K562 (cell line): ENCODE measurements around the gene GET3. TPM values are rescaled to one million over a fixed set of nuclear protein-coding genes. Genes with fewer than 3 reads are reported as not detected.
A peak's percentile ranks its signal among the peaks of the same experiment; 100 is the strongest.

ENCODE experiments used
- ASH1L ChIP-seq: fragments of 450-650 bp; IDR thresholded peaks from 2 replicates; pipeline ENCODE4 v1.6.1; 2018; ENCODE audit warnings: borderline replicate concordance, mild to moderate bottlenecking, low read depth; ENCODE audit not compliant: partially characterized antibody
- CHD4 ChIP-seq: fragments of 200-600 bp; sonication (generic); IDR thresholded peaks from 3 replicates; pipeline ENCODE4 v1.6.1; 2012; ENCODE audit warnings: low read depth, mild to moderate bottlenecking, mixed read lengths, low read length, inconsistent platforms; ENCODE audit not compliant: insufficient read depth, insufficient replicate concordance, poor library complexity, severe bottlenecking
- CTBP1 ChIP-seq: fragments of 450-650 bp; IDR thresholded peaks from 2 replicates; pipeline ENCODE4 v1.6.1; 2016; ENCODE audit warnings: borderline replicate concordance
- CTCF ChIP-seq, 3 experiments: IDR thresholded peaks in 2 of 3; conservative IDR thresholded peaks in 1 of 3; 2 replicates each; pipeline ENCODE4 v1.5.1; 2011 to 2012; ENCODE audit warnings: low read length in 3 of 3, mild to moderate bottlenecking in 3 of 3, control low read depth in 2 of 3, improper control_type of control experiment in 1 of 3, inconsistent platforms in 1 of 3, low read depth in 1 of 3, mixed read lengths in 1 of 3, moderate library complexity in 1 of 3; ENCODE audit not compliant: insufficient read depth in 2 of 3
- HMBOX1 ChIP-seq: sonication (generic); IDR thresholded peaks from 2 replicates; pipeline ENCODE4 v1.6.1; 2016
- ID3 ChIP-seq, 2 experiments: fragments of 250-450 bp in 1 of 2; fragments of 450-650 bp in 1 of 2; sonication (Bioruptor Pico) in 1 of 2; IDR thresholded peaks; 2 replicates each; pipeline versions ENCODE4 v1.6.1 to v1.8.0; 2016 to 2021; ENCODE audit warnings: mild to moderate bottlenecking in 2 of 2, moderate library complexity in 2 of 2, missing compliant biosample characterization in 1 of 2, missing genetic modification characterization in 1 of 2
- MCM5 ChIP-seq: fragments of 450-650 bp; IDR thresholded peaks from 2 replicates; pipeline ENCODE4 v1.6.1; 2016; ENCODE audit warnings: low read depth
- PHF21A ChIP-seq: fragments of 450-650 bp; IDR thresholded peaks from 2 replicates; pipeline ENCODE4 v1.6.1; 2017; ENCODE audit warnings: low read depth, borderline replicate concordance
- PHF8 ChIP-seq: fragments of 200-600 bp; sonication (generic); IDR thresholded peaks from 2 replicates; pipeline ENCODE4 v1.6.1; 2012; ENCODE audit warnings: mixed run types, mild to moderate bottlenecking, inconsistent platforms, low read length, moderate library complexity, borderline replicate concordance
- PRMT5 ChIP-seq: sonication (generic); formaldehyde crosslinking; IDR thresholded peaks from 2 replicates; pipeline ENCODE4 v1.5.0; 2020; ENCODE audit warnings: missing genetic modification reagents
- RFX5 ChIP-seq: IDR thresholded peaks from 2 replicates; pipeline ENCODE4 v1.6.1; 2011; ENCODE audit warnings: low read depth, mild to moderate bottlenecking, improper control_type of control experiment, low read length
- TAF1 ChIP-seq: IDR thresholded peaks from 2 replicates; pipeline ENCODE4 v1.6.1; 2011; ENCODE audit warnings: mild to moderate bottlenecking, low read length, moderate library complexity; ENCODE audit not compliant: insufficient read depth, control insufficient read depth, severe bottlenecking; ENCODE audit errors: extremely low read depth
- TRIM28 ChIP-seq: fragments of 450-650 bp; IDR thresholded peaks from 2 replicates; pipeline ENCODE4 v1.6.1; 2017
- ZNF398 ChIP-seq: fragments of 250-450 bp; sonication (Bioruptor Pico); IDR thresholded peaks from 2 replicates; pipeline ENCODE4 v1.8.0; 2021; ENCODE audit warnings: moderate library complexity, mild to moderate bottlenecking, inconsistent platforms
- ZNF518B ChIP-seq: fragments of 250-450 bp; sonication (Bioruptor Pico); IDR thresholded peaks from 2 replicates; pipeline ENCODE4 v1.5.0; 2021; ENCODE audit warnings: mild to moderate bottlenecking, moderate library complexity
- polyA plus RNA-seq, 8 experiments: library from polyadenylated mRNA; depleted of rRNA in 4 of 8; stranded (reverse) in 5 of 8; unstranded in 3 of 8; fragments of >200 nt; fragmentation: Nextera tagmentation in 2 of 8; fragmentation: Illumina TruSeq in 1 of 8; extraction: Ambion mirVana in 2 of 8; extraction: Trizol in 1 of 8; gene quantifications; 2 replicates each; pipeline versions ENCODE4 v1.2.1 to v1.2.3, GENCODE V29; 2011 to 2014; ENCODE audit warnings: inconsistent platforms in 1 of 8, missing spikeins in 1 of 8
- total RNA-seq, 7 experiments: library from RNA; depleted of rRNA in 6 of 7; stranded (reverse); fragments of >200 nt in 6 of 7; fragmentation: Illumina TruSeq in 2 of 7; extraction: Trizol in 2 of 7; gene quantifications; 2 replicates each; pipeline versions ENCODE4 v1.2.1 to v1.2.3, GENCODE V29; 2011 to 2021; ENCODE audit warnings: low replicate concordance in 1 of 7

Gene GET3
- total and polyA plus RNA-seq, 9 of the 15 experiments (the other 6 are each of a cell fraction or from before 2014, with no cell fraction given): 8.3 to 83.5 (median 51.8) TPM

GRCh38 chr19:12778017-12778904 is 41.0 kb downstream of the GET3 start (continued):
- TF ChIP-seq ZNF518B (CRISPR knock-in tag) (no peak), HMBOX1 (no peak), ZNF398 (CRISPR knock-in tag) (no peak), TRIM28 (no peak), CHD4 (peak; percentile 16), CTBP1 (0 out of 2 replicates have a peak, but pooled peaks have one; percentile 10), ASH1L (no peak), TAF1 (peak; percentile 15), MCM5 (no peak), PRMT5 (CRISPR knock-in tag) (peak; percentile 67; the same call in 1 of the 2 replicates), RFX5 (no peak), CTCF (IDR thresholded peaks at IDR 0.05 in 2 of 3, conservative IDR thresholded peaks at IDR 0.05 in 1 of 3; ENCODE audit: insufficient read depth in 2 of 3, low read depth in 1 of 3, low read length in 3 of 3) (no peak), PHF8 (peak; percentile 14; the same call in 1 of the 2 replicates), PHF21A (no peak), ID3 (CRISPR knock-in tag; IDR thresholded peaks at IDR 0.05) (no peak), ID3 (tag; IDR thresholded peaks at IDR 0.05) (no peak)
